ENCODE results near the gene NRCAM. TPM values are rescaled to one million over a fixed set of nuclear protein-coding genes. Genes with fewer than 3 reads are reported as not detected.
"Not testable (repeated sequence)": the region's sequence is repeated elsewhere in the genome, so short reads cannot be mapped to it uniquely, and the experiment has no call there.

The NRCAM gene
- total RNA-seq, 1 donor from 2014 or later, result 0.14 TPM

GRCh38 chr7:108348913-108349312 is 107.3 kb downstream of the NRCAM start:
- no peaks in the 10 kb centered on the region for H3K4me1 ChIP-seq
- no peaks in the 10 kb centered on the region for H3K36me3 ChIP-seq
- no peak overlapping the region for H3K27ac ChIP-seq (replicated peaks)
- H3K27me3 ChIP-seq (ENCODE audit: low read depth), result peaks cover 7% of the 10 kb centered on the region
- no peak for DNase-seq
- no peak overlapping the region for H3K4me3 ChIP-seq
- TF ChIP-seq, protein P1, sequence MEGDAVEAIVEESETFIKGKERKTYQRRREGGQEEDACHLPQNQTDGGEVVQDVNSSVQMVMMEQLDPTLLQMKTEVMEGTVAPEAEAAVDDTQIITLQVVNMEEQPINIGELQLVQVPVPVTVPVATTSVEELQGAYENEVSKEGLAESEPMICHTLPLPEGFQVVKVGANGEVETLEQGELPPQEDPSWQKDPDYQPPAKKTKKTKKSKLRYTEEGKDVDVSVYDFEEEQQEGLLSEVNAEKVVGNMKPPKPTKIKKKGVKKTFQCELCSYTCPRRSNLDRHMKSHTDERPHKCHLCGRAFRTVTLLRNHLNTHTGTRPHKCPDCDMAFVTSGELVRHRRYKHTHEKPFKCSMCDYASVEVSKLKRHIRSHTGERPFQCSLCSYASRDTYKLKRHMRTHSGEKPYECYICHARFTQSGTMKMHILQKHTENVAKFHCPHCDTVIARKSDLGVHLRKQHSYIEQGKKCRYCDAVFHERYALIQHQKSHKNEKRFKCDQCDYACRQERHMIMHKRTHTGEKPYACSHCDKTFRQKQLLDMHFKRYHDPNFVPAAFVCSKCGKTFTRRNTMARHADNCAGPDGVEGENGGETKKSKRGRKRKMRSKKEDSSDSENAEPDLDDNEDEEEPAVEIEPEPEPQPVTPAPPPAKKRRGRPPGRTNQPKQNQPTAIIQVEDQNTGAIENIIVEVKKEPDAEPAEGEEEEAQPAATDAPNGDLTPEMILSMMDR (IDR thresholded peaks at IDR 0.05; ENCODE audit: borderline replicate concordance), result no peak
- H3K9me3 ChIP-seq (replicated peaks), result no peaks in the 10 kb centered on the region
- intact Hi-C loops (cut with micrococcal nuclease), result no loop called here

- Histone ChIP-seq H3K4me3 (no peak overlapping the region), H3K36me3 (no peaks in the 10 kb centered on the region), H3K4me1 (no peaks in the 10 kb centered on the region), H3K9me3 (replicated peaks) (no peaks in the 10 kb centered on the region), H3K27me3 (ENCODE audit: low read depth) (peaks cover 7% of the 10 kb centered on the region), H3K27ac (replicated peaks) (no peak overlapping the region)
- intact Hi-C loops (cut with micrococcal nuclease), result loop anchor here (1.0 kb wide), 1 partner anchor 17 kb away; no protein-coding TSS in a partner anchor
- TF ChIP-seq, protein P1 (IDR thresholded peaks at IDR 0.05; ENCODE audit: borderline replicate concordance), result no peak
- DNase-seq, result no peak
Measured at GRCh38 chr7:108347616-108348015, 108.6 kb downstream of the NRCAM start.

DNA sequence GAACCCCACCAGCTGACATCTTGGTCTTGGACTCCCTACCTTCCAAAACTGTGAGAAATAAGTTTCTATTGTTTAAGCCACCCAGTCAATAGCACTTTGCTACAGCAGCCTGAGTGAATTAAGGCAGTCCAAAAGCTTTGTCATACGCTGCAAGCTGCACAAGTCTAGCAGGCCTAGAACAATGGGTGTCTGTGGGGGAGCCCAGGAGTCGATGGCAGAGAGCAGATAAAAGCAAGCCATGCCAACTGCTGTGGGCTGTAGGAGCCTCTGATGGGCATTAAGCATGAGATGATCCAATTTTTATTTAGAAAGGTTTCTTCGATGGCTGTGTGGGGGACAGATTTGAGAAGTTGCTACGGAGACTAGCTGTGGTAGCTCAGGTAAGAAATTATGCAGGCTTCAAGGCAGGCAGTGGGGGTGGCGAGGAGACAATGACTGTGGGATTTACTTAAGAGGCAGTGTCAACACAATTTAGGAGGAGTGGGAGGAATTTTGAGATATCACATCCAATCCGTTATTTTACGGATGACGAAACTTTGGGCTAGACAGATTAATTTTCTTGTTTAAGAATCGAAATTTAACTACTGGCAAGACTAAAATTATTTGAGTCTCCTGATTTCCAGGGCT is 110.4 kb downstream of the NRCAM start:
- H3K27ac ChIP-seq (replicated peaks), result no peak overlapping the region
- H3K27me3 ChIP-seq (ENCODE audit: low read depth), result peaks cover 7% of the 10 kb centered on the region
- no peaks in the 10 kb centered on the region for H3K36me3 ChIP-seq
- no peak overlapping the region for H3K4me3 ChIP-seq
- TF ChIP-seq, protein P1 (IDR thresholded peaks at IDR 0.05; ENCODE audit: borderline replicate concordance), result no peak
- no peak for DNase-seq
- no peaks in the 10 kb centered on the region for H3K9me3 ChIP-seq (replicated peaks)
- intact Hi-C loops (cut with micrococcal nuclease), result no loop called here
- H3K4me1 ChIP-seq, result no peaks in the 10 kb centered on the region

- intact Hi-C loops (cut with micrococcal nuclease), result no loop called here
- Histone ChIP-seq H3K27me3 (ENCODE audit: low read depth) (no peaks in the 10 kb centered on the region), H3K27ac (replicated peaks) (no peak overlapping the region), H3K4me3 (no peak overlapping the region), H3K9me3 (replicated peaks) (no peaks in the 10 kb centered on the region), H3K36me3 (no peaks in the 10 kb centered on the region), H3K4me1 (no peaks in the 10 kb centered on the region)
- DNase-seq, result no peak
- TF ChIP-seq, protein P1 (IDR thresholded peaks at IDR 0.05; ENCODE audit: borderline replicate concordance), result no peak
Measured at GRCh38 chr7:108340856-108341411, 115.3 kb downstream of the NRCAM start.

GRCh38 chr7:108340406-108340805 is 115.8 kb downstream of the NRCAM start:
- H3K9me3 ChIP-seq (replicated peaks); H3K36me3 ChIP-seq; H3K4me1 ChIP-seq; H3K27ac ChIP-seq (replicated peaks); H3K4me3 ChIP-seq; intact Hi-C loops (cut with micrococcal nuclease); H3K27me3 ChIP-seq (ENCODE audit: low read depth); DNase-seq: not testable (repeated sequence)

GRCh38 chr7:108335269-108335918 is 120.8 kb downstream of the NRCAM start:
- no peak for DNase-seq
- no peaks in the 10 kb centered on the region for H3K36me3 ChIP-seq
- H3K9me3 ChIP-seq (replicated peaks), result no peaks in the 10 kb centered on the region
- no peaks in the 10 kb centered on the region for H3K4me1 ChIP-seq
- H3K27ac ChIP-seq (replicated peaks), result no peak overlapping the region
- H3K27me3 ChIP-seq (ENCODE audit: low read depth), result no peaks in the 10 kb centered on the region
- intact Hi-C loops (cut with micrococcal nuclease), result no loop called here
- no peak overlapping the region for H3K4me3 ChIP-seq
- TF ChIP-seq, protein P1 (IDR thresholded peaks at IDR 0.05; ENCODE audit: borderline replicate concordance), result no peak
